Fibroblast of lung (primary cell): ENCODE data around the gene COL9A2. TPM values are rescaled to one million over a fixed set of nuclear protein-coding genes. Genes with fewer than 3 reads are reported as not detected.

Experiments
- DNase-seq, 2 donors: peaks; one replicate each; pipeline versions ENCODE4 v3.0.0 to v3.0.0-alpha.2; 2010; ENCODE audit warnings: low read depth in 2 of 2
- H2AFZ ChIP-seq: 2 replicates; pipeline ENCODE4 v1.5.1; 2012; ENCODE audit warnings: low read length, control low read depth, inconsistent platforms
- H3K27ac ChIP-seq: 2 replicates; pipeline ENCODE4 v1.5.1; 2011; ENCODE audit warnings: low read length, control low read depth; ENCODE audit not compliant: insufficient read depth
- H3K27me3 ChIP-seq: 2 replicates; pipeline ENCODE4 v1.5.1; 2011; ENCODE audit warnings: mild to moderate bottlenecking, low read length; ENCODE audit not compliant: control insufficient read depth, insufficient read depth
- H3K36me3 ChIP-seq: 2 replicates; pipeline ENCODE4 v1.5.1; 2011; ENCODE audit warnings: low read length; ENCODE audit not compliant: control insufficient read depth, insufficient read depth
- H3K4me1 ChIP-seq: 2 replicates; pipeline ENCODE4 v1.5.1; 2011; ENCODE audit warnings: low read length; ENCODE audit not compliant: control insufficient read depth, insufficient read depth; ENCODE audit errors: extremely low read depth
- H3K4me2 ChIP-seq: 2 replicates; pipeline ENCODE4 v1.5.1; 2011; ENCODE audit warnings: low read length, control low read depth; ENCODE audit not compliant: insufficient read depth; ENCODE audit errors: extremely low read depth
- H3K4me3 ChIP-seq, 4 experiments: fragments of 200-600 bp in 1 of 4; sonication (generic) in 1 of 4; replicated peaks in 1 of 4; 2 replicates each; pipeline ENCODE4 v1.5.1; 2011 to 2016; ENCODE audit warnings: low read length in 4 of 4, low read depth in 3 of 4, mild to moderate bottlenecking in 3 of 4, control low read depth in 2 of 4, inconsistent platforms in 1 of 4, mixed read lengths in 1 of 4; ENCODE audit not compliant: insufficient read depth in 1 of 4; ENCODE audit errors: control extremely low read depth in 1 of 4
- H3K79me2 ChIP-seq: 2 replicates; pipeline ENCODE4 v1.5.1; 2012; ENCODE audit warnings: mild to moderate bottlenecking, low read length, inconsistent platforms; ENCODE audit not compliant: control insufficient read depth, insufficient read depth
- H3K9ac ChIP-seq: 2 replicates; pipeline ENCODE4 v1.5.1; 2011; ENCODE audit warnings: mild to moderate bottlenecking, low read length, control low read depth; ENCODE audit not compliant: insufficient read depth
- H3K9me3 ChIP-seq: 2 replicates; pipeline ENCODE4 v1.5.1; 2012; ENCODE audit warnings: low read depth, low read length; ENCODE audit not compliant: control insufficient read depth, insufficient read depth
- H4K20me1 ChIP-seq: 2 replicates; pipeline ENCODE4 v1.5.1; 2011; ENCODE audit warnings: low read length; ENCODE audit not compliant: control insufficient read depth, insufficient read depth; ENCODE audit errors: extremely low read depth
- EZH2 ChIP-seq: IDR thresholded peaks from 2 replicates; pipeline ENCODE4 v1.5.1; 2012; ENCODE audit warnings: low read length, control low read depth, mild to moderate bottlenecking; ENCODE audit errors: missing control alignments
- polyA plus RNA-seq, 2 donors: library from polyadenylated mRNA; depleted of rRNA in 1 of 2; stranded (reverse) in 1 of 2; unstranded in 1 of 2; fragments of >200 nt; gene quantifications; 2 replicates each; pipeline ENCODE4 v1.2.1, GENCODE V29; 2011 to 2012; ENCODE audit warnings: missing spikeins in 1 of 2
- total RNA-seq: library from RNA; depleted of rRNA; stranded (reverse); fragments of >200 nt; gene quantifications from 2 replicates; pipeline ENCODE4 v1.2.1, GENCODE V29; 2014
- TF ChIP-seq, protein P1 (sequence below), 2 donors: IDR thresholded peaks in 1 of 2; conservative IDR thresholded peaks in 1 of 2; 1 replicate in 1 of 2; 2 replicates in 1 of 2; pipeline ENCODE4 v1.5.1; 2011 to 2012; ENCODE audit warnings: low read length in 2 of 2, control low read depth in 1 of 2, inconsistent platforms in 1 of 2, low read depth in 1 of 2, mild to moderate bottlenecking in 1 of 2

The COL9A2 gene
- total and polyA plus RNA-seq, 2 donors (not counting 1 experiment from before 2014, with no cell fraction given), result 1.3 to 2.8 TPM

DNA sequence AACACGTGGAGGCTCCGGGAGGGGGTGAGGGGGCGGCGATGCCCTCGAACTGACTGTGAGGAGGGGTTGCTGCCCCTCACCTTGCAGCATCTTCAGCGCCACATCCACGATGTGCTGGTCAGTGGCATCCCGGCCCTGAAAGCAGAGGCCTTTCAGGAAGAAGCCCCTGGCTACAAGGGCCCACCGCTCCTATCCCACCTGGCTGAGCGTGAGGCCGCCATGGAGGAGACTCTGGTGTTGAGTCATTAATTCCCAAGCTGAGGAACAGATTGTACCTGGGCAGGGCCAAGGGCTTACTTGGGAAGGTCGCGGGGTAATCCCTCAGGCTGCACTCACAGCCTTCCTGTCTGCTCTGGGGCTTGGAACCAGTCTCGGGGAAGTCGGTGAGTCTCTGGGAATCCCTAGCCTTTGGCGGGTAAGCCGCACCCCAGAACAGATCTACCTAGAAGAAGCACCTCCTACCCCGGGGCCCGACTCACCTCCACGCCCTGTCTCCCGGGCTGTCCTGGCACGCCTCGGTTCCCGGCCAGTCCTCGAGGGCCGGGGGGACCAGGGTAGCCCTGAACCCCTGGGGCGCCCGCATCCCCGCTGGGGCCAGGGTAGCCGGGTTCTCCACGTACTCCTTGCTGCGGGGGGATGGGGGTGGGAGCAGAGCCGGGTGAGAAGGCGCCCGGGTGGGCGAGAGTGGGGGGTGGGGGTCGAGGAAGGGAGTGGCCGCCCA lies 13.9 kb downstream of the COL9A2 start:
- H3K36me3 ChIP-seq, result no peaks in the 10 kb centered on the region
- DNase-seq, result no peak
- no peaks in the 10 kb centered on the region for H3K79me2 ChIP-seq
- H3K9ac ChIP-seq, result no peak overlapping the region
- no peaks in the 10 kb centered on the region for H3K27me3 ChIP-seq
- H3K9me3 ChIP-seq, result no peaks in the 10 kb centered on the region
- H3K4me1 ChIP-seq, result no peaks in the 10 kb centered on the region
- TF ChIP-seq, protein P1, sequence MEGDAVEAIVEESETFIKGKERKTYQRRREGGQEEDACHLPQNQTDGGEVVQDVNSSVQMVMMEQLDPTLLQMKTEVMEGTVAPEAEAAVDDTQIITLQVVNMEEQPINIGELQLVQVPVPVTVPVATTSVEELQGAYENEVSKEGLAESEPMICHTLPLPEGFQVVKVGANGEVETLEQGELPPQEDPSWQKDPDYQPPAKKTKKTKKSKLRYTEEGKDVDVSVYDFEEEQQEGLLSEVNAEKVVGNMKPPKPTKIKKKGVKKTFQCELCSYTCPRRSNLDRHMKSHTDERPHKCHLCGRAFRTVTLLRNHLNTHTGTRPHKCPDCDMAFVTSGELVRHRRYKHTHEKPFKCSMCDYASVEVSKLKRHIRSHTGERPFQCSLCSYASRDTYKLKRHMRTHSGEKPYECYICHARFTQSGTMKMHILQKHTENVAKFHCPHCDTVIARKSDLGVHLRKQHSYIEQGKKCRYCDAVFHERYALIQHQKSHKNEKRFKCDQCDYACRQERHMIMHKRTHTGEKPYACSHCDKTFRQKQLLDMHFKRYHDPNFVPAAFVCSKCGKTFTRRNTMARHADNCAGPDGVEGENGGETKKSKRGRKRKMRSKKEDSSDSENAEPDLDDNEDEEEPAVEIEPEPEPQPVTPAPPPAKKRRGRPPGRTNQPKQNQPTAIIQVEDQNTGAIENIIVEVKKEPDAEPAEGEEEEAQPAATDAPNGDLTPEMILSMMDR (conservative IDR thresholded peaks at IDR 0.05 in 1 of 2, IDR thresholded peaks at IDR 0.05 in 1 of 2; ENCODE audit: low read depth in 1 of 2, low read length in 2 of 2), result no peak
- TF ChIP-seq EZH2, result no peak
- H3K27ac ChIP-seq, result no peak overlapping the region
- no peak overlapping the region for H3K4me3 ChIP-seq
- no peak overlapping the region for H2AFZ ChIP-seq
- no peak overlapping the region for H3K4me2 ChIP-seq
- H4K20me1 ChIP-seq, result no peaks in the 10 kb centered on the region

DNA sequence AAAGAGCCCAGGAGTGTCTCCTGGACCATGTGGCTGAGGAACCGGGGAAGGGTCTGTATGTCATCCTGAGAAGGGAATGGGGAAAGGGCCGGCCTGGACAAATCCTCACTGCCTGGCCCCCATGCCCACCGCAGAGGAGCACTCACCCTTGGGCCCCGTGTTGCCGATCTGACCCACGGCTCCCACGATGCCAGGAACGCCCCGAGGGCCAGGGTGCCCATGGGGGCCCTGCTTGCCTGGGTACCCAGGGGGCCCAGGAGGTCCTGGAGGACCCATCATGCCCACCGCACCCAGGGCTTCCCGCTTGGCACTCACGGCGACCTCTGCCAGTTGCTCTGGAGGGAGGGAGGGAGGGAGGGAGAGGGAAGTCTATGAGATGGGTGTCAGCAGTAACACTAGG lies 14.6 kb downstream of the COL9A2 start:
- H3K4me3 ChIP-seq, result no peak overlapping the region
- no peak overlapping the region for H3K4me2 ChIP-seq
- H3K9me3 ChIP-seq, result no peaks in the 10 kb centered on the region
- H4K20me1 ChIP-seq, result no peaks in the 10 kb centered on the region
- H3K79me2 ChIP-seq, result no peaks in the 10 kb centered on the region
- no peaks in the 10 kb centered on the region for H3K36me3 ChIP-seq
- H3K4me1 ChIP-seq, result no peaks in the 10 kb centered on the region
- no peak overlapping the region for H3K9ac ChIP-seq
- DNase-seq, result no peak
- H2AFZ ChIP-seq, result no peak overlapping the region
- H3K27ac ChIP-seq, result no peak overlapping the region
- H3K27me3 ChIP-seq, result no peaks in the 10 kb centered on the region
- no peak for TF ChIP-seq EZH2
- TF ChIP-seq, protein P1 (conservative IDR thresholded peaks at IDR 0.05 in 1 of 2, IDR thresholded peaks at IDR 0.05 in 1 of 2; ENCODE audit: low read depth in 1 of 2, low read length in 2 of 2), result no peak

DNA sequence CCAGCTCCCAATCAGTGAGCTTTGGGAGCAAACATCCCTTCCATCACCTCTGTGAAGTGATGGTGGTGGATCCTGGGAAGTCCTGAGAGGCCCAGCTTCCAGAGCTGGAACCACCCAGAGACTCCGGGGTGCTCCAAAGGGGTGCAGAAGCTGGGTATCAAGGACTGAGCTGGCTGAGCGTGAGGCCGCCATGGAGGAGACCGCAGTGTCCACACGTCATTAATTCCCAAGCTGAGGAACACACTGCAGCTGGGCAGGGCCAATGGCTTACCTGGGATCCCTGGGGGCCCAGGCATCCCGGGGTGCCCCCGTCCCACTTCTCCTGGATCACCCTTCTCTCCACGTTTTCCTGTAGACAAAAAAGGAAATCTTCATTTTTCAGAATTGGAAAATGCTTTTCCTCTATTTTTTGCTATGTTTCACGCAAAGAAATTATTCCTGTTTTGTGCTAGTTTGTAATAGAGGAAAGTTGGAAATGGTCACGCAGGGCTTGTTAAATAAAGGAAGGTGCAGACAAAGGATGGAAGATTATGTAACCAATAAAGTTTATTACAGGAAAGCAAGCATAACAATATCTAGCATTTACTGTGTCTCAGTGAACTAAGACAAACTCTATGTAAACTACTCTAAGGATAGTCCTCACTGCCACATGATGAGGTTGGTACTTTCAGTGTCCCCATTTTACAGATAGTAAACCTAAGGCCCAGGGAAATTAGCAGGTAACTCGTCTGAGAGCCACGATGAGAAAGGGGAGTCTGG lies 15.4 kb downstream of the COL9A2 start:
- DNase-seq, result no peak
- no peaks in the 10 kb centered on the region for H3K9me3 ChIP-seq
- no peaks in the 10 kb centered on the region for H3K79me2 ChIP-seq
- no peak overlapping the region for H3K9ac ChIP-seq
- H3K4me2 ChIP-seq, result no peak overlapping the region
- no peaks in the 10 kb centered on the region for H3K4me1 ChIP-seq
- no peak overlapping the region for H3K4me3 ChIP-seq
- no peak for TF ChIP-seq EZH2
- TF ChIP-seq, protein P1 (conservative IDR thresholded peaks at IDR 0.05 in 1 of 2, IDR thresholded peaks at IDR 0.05 in 1 of 2; ENCODE audit: low read depth in 1 of 2, low read length in 2 of 2), result no peak
- H2AFZ ChIP-seq, result no peak overlapping the region
- no peaks in the 10 kb centered on the region for H3K36me3 ChIP-seq
- no peaks in the 10 kb centered on the region for H3K27me3 ChIP-seq
- H3K27ac ChIP-seq, result no peak overlapping the region
- H4K20me1 ChIP-seq, result no peaks in the 10 kb centered on the region
